ENCODE data around the gene PIAS2.
"Not testable (repeated sequence)": the region's sequence is repeated elsewhere in the genome, so short reads cannot be mapped to it uniquely, and the experiment has no call there.

The PIAS2 gene

DNA sequence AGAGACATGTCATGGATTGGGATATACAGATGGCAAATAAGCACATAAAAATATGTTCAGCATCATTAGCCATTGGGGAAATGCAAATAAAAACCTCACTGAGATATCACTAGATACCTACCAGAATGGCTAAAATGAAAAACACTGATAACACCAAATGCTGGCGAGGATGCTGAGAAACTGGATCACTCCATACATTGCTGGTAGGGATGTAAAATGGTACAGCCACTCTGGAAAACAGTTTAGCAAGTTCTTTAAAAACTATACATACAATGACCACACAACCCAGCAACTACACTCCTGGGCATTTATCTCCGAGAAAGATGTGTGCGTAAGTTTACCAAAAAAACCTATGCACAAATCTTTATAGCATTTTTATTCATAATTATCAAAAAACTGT lies 13.9 kb downstream of the PIAS2 start:
- DNase-seq: no peak

DNA sequence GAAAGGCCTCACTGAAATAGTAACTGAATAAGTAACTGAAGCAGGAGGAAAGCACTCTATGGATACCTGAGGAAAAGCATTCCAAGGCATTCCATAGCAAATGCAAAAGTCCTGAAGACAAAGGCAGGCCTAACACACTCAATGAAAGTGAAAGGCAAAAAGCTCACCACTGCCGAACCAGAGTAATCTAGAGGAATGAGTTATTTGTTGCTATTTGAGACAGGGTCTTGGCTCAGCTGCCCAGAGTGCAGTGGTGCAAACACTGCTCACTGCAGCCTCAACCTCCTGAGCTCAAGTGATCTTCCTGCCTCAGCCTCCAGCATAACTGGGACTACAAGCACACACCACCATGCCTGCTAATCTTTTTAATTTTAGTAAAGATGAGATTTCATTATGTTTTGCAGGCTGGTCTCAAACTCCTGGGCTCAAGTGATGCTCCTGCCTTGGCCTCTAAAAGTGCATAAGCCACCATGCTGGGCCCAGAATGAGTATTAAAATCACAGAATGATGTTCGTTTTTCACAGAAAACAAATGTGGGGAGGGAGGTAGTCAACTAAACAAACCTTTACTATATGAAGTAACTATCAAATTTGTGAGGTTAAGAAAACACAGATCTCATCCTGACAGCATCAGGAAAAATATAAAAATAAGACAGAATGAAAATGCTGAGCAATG lies 17.9 kb downstream of the PIAS2 start:
- no peak for DNase-seq

DNA sequence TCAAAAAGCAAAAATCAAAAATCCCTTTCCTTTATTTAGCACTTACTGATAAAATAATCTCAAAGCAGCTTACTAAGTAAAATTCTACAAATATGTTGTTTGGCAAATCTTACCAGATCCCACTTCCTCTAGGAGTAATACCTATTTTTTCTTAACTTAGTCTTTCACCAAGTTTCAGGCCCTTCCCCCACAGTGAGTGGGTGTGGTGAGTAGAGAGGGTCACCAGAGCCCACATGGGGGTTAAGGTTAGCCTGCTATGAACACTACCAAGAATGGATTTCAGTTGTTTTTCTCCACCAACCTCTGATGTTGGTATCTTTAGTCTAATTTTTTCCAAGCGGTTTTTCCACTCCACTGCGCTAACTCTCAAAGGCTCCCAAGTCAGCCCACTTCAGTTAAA lies 23.2 kb downstream of the PIAS2 start:
- no peak for DNase-seq

DNA sequence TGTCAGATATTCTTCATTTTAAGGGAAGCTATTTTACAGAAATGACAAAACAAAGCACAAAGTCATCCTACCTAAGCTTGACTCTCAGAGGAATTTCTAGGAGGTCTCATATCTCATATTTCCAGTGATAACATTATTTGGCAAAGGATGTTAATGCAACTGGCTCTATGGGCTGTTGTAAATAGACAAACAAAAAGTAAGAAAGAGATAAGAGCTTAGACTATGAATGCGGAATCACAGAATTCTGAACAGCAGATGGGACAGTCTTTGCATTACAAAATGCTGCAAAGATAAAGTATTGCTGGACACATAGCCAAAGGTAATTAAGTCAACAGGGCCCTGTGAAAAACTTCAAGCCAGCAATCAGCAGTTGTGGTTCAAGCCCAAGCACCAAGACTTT lies 23.9 kb downstream of the PIAS2 start:
- no peak for DNase-seq

DNA sequence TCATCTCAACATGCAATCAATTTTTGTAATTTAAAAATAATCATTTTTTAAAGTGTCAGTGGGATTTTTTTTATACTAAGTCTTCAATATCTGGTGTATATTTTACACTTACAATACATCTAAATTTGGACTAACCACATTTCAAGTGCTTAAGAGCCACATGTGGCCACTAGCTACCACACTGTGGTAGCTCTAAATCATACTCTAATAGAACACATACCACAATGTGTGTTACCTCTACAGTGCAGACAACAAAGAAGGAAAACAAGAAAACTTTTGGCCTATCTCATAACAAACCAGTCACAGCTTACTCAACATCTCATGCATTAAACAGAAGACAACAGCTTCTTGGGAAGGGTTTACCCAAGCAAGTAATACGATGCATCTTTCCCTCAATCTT lies 24.5 kb downstream of the PIAS2 start:
- no peak for DNase-seq

DNA sequence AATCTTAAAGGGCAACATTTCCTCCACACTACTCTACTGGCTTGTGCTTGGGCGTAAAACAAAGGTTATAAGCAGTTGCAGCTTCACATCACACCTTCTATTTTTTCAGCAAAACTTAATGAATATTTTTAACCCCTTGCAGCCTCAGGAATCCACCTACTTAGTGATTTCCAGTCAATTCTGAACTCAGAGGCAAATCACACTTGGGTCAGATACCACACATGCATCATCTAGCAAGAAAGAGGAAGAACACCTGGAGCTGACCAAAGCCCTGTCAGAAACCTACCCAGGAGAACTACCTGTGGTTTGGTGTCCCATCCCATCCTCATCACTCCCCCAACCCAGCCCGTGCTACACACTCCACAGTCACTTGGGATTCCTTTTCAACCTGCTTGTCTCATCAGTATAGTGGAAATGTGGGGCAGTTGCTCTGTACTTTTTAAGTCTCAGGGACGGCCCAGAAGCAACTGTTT lies 25.5 kb downstream of the PIAS2 start:
- DNase-seq: no peak

DNA sequence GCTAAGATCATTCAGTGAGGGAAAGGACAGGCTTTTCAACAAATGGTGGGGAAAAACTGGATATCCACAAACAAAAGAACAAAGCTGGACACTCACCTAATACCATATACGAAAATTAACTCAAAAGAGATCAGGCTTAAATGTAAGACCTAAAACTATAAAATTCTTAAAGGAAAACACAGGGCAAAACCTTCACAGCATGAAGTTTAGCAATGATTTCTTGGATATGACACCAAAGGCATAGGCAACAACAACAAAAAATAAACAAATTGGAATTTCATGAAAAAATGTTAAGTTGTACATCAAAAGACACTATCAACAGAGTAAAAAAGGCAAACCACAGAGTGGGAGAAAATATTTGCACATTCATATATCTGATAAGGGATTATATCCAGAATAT lies 28.3 kb downstream of the PIAS2 start:
- no peak for DNase-seq

DNA sequence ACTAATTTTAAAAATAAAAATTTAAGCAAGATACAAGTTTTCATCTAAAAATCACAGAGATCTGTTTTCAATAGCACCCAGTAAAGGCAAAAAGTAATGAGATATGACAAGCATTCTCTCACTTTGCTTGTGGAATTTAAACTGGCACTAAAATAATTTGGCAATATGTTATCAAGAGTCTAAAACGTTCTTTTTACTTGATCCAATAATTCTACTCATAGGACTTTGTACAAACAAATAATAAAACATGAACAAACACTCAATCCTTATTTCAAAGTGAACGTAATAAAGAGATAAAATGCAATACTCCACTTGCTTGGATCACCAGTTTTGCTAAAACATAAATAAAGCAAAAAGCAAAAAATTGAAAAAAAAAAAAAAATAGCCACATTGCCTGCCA lies 30.4 kb downstream of the PIAS2 start:
- no peak for DNase-seq

DNA sequence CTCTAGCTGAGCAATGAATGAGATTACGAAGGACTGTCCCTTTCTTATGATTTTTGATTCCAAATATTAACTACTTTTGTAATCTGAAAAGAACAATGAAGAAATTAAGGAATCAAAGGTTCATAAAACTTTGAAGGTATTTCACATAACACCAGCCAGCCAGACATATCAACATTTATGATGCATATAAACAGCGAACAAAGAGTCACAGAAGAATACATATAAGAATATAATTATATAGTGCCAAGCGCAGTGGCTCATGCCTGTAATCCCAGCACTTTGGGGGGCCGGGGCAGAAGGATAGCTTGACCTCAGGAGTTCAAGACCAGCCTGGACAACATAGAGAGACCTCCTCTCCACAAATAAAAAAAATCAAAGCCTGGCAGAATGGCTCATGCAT lies 34.1 kb downstream of the PIAS2 start:
- no peak for DNase-seq

DNA sequence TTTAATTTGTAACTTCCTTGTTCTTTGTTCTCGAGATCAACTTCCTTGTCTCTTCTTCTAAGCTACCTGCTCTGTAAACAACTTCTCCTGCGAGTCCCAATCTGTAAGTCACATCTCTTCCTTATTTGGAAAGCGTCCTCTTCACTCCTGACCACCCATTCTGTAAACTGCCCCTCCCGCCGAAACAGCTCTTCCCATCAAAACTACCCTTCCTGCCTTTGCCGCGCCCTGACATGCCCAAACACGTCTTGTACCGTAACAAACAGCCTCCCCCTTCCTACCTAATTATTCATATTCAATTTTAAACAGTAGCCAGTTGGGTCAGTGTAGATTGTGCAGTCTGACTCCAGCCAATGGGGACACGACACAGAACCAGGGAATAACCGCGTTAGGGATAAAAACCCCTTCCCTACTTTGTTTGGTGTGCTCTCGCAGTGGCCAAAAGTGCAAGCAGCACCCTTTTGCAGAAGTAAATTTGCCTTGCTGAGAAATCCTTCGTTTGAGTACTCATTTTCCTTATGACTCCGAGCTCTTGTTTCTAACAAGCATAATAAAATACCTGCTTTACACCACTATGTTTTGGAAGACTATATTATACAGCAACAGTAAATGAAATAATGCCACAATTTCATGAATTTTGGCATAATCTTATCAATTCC lies 39.8 kb downstream of the PIAS2 start:
- DNase-seq: no peak

DNA sequence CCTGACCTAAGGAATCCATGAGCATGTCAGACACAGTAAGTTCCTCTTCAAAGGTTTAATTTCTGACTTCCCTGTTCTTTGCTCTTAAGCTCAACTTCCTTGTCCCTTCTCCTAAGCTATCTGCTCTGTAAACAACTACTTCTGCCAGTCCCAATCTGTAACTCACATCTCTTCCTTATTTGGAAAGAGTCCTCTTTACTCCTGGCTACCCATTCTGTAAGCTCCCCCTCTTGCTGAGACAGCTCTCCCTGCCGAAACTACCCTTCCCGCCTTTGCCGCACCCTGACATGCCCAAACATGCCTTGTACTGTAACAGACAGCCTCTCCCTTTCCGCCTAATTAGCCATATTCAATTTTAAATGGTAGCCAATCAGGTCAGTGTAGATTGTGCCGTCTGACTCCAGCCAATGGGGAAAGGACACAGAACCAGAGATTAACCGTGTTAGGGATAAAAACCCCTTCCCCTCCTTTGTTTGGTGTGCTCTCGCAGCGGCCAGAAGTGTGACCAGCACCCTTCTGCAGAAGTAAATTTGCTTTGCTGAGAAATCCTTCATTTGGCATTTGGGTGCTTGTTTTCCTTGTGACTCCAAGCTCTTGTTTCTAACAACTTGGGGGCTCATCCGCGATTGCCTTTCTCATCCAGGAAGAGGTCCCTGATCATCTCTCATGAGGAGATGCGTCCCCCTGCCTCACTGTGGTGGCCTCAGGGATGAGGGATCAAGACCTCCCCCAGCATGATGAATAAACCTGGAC lies 49.0 kb downstream of the PIAS2 start:
- DNase-seq: no peak

DNA sequence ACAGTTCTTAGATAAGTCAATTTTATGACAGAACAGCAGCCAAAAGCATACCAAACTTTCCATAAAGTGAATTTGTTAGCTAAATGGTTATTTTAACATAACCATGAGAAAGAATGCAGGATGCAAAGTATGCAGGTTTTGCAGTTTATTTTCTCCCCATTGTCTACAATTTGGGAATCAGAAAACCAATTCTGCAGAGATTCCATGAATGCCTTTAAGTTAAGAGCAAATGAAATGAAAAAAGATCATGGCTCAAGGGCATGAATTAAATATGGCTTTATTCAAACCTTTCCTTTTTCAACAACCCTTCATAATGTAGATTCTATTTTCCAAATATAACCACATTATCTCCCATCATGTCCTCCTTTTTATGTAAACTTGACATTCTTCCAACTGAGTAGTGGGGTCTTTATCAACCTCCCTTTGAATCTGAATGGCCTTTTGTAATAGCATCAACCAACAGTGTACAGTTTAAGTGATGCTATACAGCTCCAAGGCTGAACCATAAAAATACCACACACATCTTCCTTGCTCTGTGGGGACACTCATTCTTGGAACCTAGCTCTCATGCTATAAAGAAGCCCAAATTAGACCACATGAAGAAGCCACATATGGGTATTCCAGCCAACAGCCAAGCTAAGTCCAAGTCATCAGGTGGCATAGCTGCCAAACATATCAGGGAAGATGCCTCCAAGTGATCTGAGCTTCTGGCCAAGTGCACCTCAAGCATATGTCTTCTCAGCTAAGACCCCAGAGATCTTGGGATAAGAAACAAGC lies 49.8 kb downstream of the PIAS2 start:
- DNase-seq: no peak

DNA sequence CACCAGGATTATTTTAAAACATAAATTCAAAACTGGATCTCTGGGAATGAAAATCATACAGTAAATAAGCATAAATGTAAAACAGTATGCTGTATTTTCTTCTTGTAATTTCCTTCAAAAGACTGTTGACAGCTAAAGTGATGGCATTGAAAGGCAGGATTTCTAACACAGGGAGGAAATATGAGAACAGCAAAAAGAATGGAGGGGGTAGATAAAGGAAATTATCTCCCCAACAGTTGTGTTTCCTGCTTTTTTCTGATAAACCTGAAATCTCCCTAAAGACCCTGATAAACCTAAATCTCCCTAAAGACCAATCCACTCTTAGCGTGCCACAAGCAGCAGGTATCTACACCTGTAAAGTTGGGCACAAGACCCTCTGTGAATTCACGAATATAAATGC lies 50.8 kb downstream of the PIAS2 start:
- DNase-seq: no peak

DNA sequence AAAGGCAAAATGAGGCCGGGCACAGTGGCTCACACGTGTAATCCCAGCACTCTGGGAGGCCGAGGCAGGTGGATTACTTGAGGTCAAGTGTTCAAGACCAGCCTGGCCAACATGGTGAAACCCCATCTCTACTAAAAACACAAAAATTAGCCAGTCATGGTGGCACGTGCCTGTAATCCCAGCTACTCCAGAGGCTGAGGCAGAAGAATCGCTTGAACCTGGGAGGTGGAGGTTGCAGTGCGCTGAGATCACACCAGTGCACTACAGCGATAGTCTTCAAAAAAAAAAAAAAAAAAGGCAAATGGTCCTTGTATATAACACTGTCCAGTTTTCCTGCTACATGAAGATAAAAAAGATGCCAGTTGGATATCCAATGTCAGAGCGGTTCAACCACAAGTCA lies 52.1 kb downstream of the PIAS2 start:
- DNase-seq: not testable (repeated sequence)

DNA sequence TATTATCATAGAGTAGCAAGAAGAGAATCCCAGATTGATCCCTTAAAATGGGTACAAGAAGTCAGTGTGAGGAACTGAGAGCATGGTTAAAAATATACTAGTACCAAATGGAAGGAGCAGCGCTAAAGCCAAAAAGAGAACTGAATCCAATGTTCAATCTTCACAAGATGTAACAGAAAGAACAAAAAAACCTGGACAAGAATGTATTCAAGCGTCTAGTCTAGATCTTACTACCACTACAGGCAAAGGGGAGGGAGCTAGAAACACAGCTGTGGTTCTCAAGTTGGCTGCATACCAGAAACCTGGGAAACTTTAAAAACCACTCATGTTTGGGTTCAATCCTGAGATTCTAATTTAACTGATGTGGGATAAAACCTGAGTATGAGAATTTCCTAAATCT lies 57.5 kb downstream of the PIAS2 start:
- no peak for DNase-seq

DNA sequence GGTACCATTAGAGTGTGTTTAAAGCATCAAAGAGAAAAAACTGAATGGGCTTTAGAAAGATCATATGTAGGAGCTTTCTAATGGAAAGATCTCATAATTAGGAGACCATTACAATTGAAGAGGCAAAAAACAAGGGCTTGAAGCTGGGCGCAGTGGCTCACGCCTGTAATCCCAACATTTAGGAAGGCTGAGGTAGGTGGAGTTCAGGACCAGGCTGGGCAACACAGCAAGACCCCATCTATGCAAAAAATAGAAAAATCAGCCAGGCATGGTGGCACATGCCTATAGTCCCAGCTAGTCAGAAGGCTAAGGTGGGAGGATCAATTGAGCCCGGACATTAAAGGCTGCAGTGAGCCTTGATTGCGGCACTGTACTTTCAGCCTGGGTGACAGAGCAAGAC lies 59.0 kb downstream of the PIAS2 start:
- no peak for DNase-seq

DNA sequence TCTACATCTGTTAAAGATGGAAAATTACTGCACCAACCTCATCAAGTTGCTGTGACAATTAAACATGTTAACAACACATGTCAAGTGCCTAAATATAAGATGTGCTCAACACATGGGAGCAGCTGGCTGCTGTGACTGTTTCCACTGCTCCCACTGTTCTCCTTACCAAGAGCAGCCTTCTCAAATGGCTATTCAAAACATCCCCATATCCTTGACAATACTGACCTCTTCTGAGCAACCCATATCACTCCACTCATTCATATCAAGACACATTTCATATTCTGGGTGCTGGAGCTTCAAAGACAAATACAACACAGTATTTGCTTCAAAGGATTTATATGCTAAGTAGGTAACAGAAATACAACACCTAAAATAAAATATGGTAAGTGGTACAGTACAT lies 60.3 kb downstream of the PIAS2 start:
- peak in 1 of 2 experiments; percentile 2 for DNase-seq

DNA sequence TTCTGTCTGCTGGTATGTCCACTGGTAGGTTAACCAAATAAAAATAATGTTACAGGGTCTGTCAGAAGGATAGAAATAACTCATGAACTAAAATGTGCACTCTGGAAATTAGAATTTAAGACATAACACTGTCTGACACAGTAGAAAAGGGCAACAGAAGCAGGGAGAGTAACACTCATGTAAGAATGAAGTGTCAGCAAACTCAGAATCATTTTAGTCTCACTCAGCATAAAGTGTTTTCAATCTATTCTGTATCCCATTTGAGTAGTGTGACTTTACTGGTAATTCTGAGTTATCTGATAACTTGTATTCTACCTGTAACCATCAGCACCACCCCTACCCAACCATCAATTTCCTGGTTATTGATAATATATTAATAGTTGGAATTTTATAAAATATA lies 68.3 kb downstream of the PIAS2 start:
- no peak for DNase-seq

DNA sequence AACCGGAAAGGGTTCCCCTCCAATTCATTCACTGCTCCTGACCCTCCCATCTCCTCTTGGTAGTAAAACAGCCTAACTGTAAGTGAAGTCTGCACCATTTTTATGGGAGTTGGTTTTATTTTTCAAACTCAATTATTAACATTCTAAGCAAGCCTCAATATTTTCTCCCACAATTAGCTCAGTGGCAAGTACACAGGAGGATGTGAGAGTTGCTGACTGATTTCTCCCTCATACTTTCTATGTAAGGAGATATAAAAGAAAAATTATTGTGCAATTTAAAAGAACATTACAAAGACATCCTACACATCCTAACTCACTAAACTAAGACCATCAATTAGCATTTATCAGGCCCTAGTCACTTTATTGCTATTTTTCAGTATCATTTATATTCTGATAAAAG lies 73.9 kb downstream of the PIAS2 start:
- no peak for DNase-seq

DNA sequence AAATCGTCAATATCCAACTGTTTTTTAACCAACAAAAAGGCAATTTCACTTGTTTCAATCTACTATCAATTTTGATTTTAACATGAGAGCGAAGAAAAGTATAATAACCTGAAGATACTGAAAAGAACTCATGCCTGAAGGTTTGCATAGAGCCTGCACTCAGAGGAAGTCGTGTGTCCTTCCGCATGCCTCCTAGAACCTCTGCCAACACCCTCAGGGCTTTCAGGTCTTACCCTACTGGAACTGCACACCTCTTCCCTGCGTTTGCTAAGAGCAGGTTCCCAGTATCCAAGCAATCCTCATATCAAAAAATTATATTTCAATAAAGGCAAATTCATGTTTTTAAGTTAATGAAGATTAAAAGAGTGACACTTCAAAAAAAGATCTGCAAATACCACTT lies 74.7 kb downstream of the PIAS2 start:
- DNase-seq: no peak

DNA sequence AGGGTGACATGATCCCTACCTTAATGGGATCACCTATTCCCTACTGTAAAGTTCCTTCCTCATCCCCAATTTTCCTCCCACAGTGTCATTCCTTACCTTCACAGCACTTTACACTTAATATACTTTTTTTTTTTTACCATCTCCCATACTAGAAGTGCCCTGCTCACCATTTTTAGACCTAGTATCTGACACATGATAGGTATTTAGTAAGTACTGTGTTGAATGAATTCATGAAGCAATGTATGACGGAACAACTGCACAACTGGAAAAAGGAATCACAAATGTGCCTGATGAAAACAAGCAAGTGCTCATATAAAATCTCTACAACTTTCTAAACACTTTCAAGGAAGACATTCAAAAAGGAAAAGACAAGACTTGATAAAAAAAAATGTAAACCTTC lies 83.4 kb downstream of the PIAS2 start:
- DNase-seq: no peak

DNA sequence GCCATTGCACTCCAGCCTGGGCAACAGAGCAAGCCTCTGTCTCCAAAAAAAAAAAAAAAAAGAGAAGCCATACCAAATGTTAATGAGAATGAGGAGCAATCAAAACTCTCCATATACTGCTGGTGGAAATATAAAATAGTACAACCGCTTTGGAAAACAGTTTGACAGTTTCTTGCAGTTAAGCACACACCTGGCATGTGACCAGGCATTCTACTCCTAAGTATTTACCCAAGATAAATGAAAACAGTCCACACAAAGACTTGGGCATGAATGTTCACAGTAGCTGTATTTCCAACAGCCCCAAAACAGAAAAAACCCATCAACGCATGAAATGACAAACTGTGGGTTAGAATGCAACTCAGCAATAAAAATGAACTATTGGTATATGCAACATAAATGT lies 84.5 kb downstream of the PIAS2 start:
- DNase-seq: no peak

DNA sequence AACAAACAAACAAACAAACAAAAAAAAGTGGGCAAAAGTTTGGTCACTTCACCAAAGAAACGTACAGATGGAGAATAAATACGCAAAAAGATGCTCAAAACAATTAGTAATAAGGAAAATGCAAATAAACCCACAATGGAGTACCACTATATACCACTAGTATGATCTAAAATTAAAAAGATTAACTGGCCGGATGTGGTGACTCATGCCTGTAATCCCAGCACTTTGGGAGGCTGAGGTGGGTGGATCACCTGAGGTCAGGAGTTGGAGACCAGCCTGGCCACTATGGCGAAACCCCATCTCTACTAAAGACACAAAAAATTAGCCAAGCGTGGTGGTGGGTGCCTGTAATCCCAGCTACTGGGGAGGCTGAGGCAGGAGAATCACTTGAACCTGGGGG lies 84.9 kb downstream of the PIAS2 start:
- DNase-seq: not testable (repeated sequence)
